Activated B cell treated with CpG ODN at 0.5 μM for 24 hours (primary cell): ENCODE data around the gene PLA2G2F. TPM values are rescaled to one million over a fixed set of nuclear protein-coding genes. Genes with fewer than 3 reads are reported as not detected.

ENCODE experiments used
- ATAC-seq: fragments of 200-7000 bp; cut with Tn5 transposase; one replicate; pipeline ENCODE4 v1.10.0; 2021; ENCODE audit warnings: low read depth, mild to moderate bottlenecking, moderate library complexity
- CTCF ChIA-PET: fragments of 350-600 bp; sonication (Branson Sonifier 250); formaldehyde crosslinking; loops from one replicate; lab custom pipeline; 2021; ENCODE audit warnings: antibody characterized with exemption; lab: Charles Lee
- POLR2A ChIA-PET: fragments of 350-600 bp; sonication (Branson Sonifier 250); formaldehyde crosslinking; loops from one replicate; lab custom pipeline; 2021; ENCODE audit warnings: antibody characterized with exemption; lab: Charles Lee
- DNase-seq: peaks from one replicate; pipeline ENCODE4 v3.0.0; 2022
- H3K27ac Mint-ChIP-seq: one replicate; pipeline ENCODE4 v1.8.0; 2020; ENCODE audit warnings: mixed read lengths
- H3K27me3 Mint-ChIP-seq: one replicate; pipeline ENCODE4 v1.8.0; 2021; ENCODE audit warnings: mixed read lengths
- H3K36me3 Mint-ChIP-seq: one replicate; pipeline ENCODE4 v1.8.0; 2021; ENCODE audit warnings: low read depth, mixed read lengths
- H3K4me1 Mint-ChIP-seq: one replicate; pipeline ENCODE4 v1.8.0; 2021; ENCODE audit warnings: mixed read lengths
- H3K4me3 Mint-ChIP-seq: one replicate; pipeline ENCODE4 v1.8.0; 2020; ENCODE audit warnings: mild to moderate bottlenecking, mixed read lengths
- H3K9me3 Mint-ChIP-seq: one replicate; pipeline ENCODE4 v1.8.0; 2020; ENCODE audit warnings: mixed read lengths
- CTCF ChIP-seq: fragments of 200-600 bp; IDR thresholded peaks from one replicate; pipeline ENCODE4 v1.8.0; 2022; ENCODE audit warnings: antibody characterized with exemption, mild to moderate bottlenecking
- intact Hi-C: fragments of 100-400 bp; cut with micrococcal nuclease; formaldehyde crosslinking; loops from one replicate; pipeline ENCODE4 v1.15.1; 2024
- total RNA-seq: library from RNA; stranded (reverse); gene quantifications from 2 replicates; pipeline ENCODE4 v1.2.3, GENCODE V29; 2022

PLA2G2F gene
- total RNA-seq, 1 donor from 2014 or later, result not detected

GRCh38 chr1:20192871-20193411 lies 53.8 kb downstream of the PLA2G2F start:
- Mint-ChIP-seq H3K4me1 (peaks cover 7% of the 10 kb centered on the region), H3K27ac (no peak overlapping the region), H3K9me3 (no peaks in the 10 kb centered on the region), H3K36me3 (no peaks in the 10 kb centered on the region), H3K27me3 (peaks cover 44% of the 10 kb centered on the region), H3K4me3 (no peak overlapping the region)
- DNase-seq (no peak), ATAC-seq (no peak)
- ChIA-PET POLR2A (no interaction called here), CTCF (interaction anchor here (1.3 to 3.8 kb wide), 7 partner anchors 11 to 273 kb away, joined by 3 to 16 read pairs (median 6); no protein-coding TSS in a partner anchor)
- intact Hi-C loops, result no loop called here
- no peak for TF ChIP-seq CTCF

- POLR2A ChIA-PET, result no interaction called here
- Mint-ChIP-seq H3K27ac (no peak overlapping the region), H3K27me3 (peaks cover 36% of the 10 kb centered on the region), H3K9me3 (no peaks in the 10 kb centered on the region), H3K4me1 (peaks cover 7% of the 10 kb centered on the region), H3K4me3 (no peak overlapping the region), H3K36me3 (no peaks in the 10 kb centered on the region)
- ATAC-seq (no peak), DNase-seq (no peak)
- intact Hi-C loops, result no loop called here
- no peak for TF ChIP-seq CTCF
- CTCF ChIA-PET, result interaction anchor here (0.6 to 3.8 kb wide), 11 partner anchors 12 to 276 kb away, joined by 3 to 23 read pairs (median 6); no protein-coding TSS in a partner anchor
Measured at GRCh38 chr1:20194224-20194623, 55.1 kb downstream of the PLA2G2F start.

- H3K4me1 Mint-ChIP-seq, result peaks cover 7% of the 10 kb centered on the region
- peak; percentile 87 for ATAC-seq
- CTCF ChIA-PET, result interaction anchor here (1.0 to 3.8 kb wide), 14 partner anchors 15 to 428 kb away, joined by 3 to 23 read pairs (median 5); no protein-coding TSS in a partner anchor
- POLR2A ChIA-PET, result no interaction called here
- DNase-seq, result peak; percentile 54
- intact Hi-C loops, result loop anchor here (1.0 kb wide), 4 partner anchors 43 to 277 kb away; no protein-coding TSS in a partner anchor
- H3K9me3 Mint-ChIP-seq, result no peaks in the 10 kb centered on the region
- no peaks in the 10 kb centered on the region for H3K36me3 Mint-ChIP-seq
- peak; percentile 56 for TF ChIP-seq CTCF
- no peak overlapping the region for H3K4me3 Mint-ChIP-seq
- peaks cover 34% of the 10 kb centered on the region for H3K27me3 Mint-ChIP-seq
- H3K27ac Mint-ChIP-seq, result no peak overlapping the region
Measured at GRCh38 chr1:20194757-20195461, 55.8 kb downstream of the PLA2G2F start.

GRCh38 chr1:20195462-20195780 lies 56.3 kb downstream of the PLA2G2F start:
- intact Hi-C loops, result loop anchor here (1.0 kb wide), 4 partner anchors 43 to 277 kb away; no protein-coding TSS in a partner anchor
- no peak for TF ChIP-seq CTCF
- no peak for DNase-seq
- Mint-ChIP-seq H3K36me3 (no peaks in the 10 kb centered on the region), H3K27ac (no peak overlapping the region), H3K9me3 (no peaks in the 10 kb centered on the region), H3K27me3 (peaks cover 32% of the 10 kb centered on the region), H3K4me3 (no peak overlapping the region), H3K4me1 (peaks cover 7% of the 10 kb centered on the region)
- CTCF ChIA-PET, result interaction anchor here (1.0 to 3.8 kb wide), 13 partner anchors 20 to 428 kb away, joined by 3 to 23 read pairs (median 6); no protein-coding TSS in a partner anchor
- no peak for ATAC-seq
- POLR2A ChIA-PET, result no interaction called here

GRCh38 chr1:20197329-20197791 lies 58.2 kb downstream of the PLA2G2F start:
- ChIA-PET CTCF (no interaction called here), POLR2A (no interaction called here)
- intact Hi-C loops, result no loop called here
- Mint-ChIP-seq H3K4me1 (peaks cover 7% of the 10 kb centered on the region), H3K27ac (no peak overlapping the region), H3K4me3 (no peak overlapping the region), H3K9me3 (no peaks in the 10 kb centered on the region), H3K36me3 (no peaks in the 10 kb centered on the region), H3K27me3 (peaks cover 32% of the 10 kb centered on the region)
- no peak for TF ChIP-seq CTCF
- DNase-seq (no peak), ATAC-seq (no peak)
